Measurements from ENCODE around the gene PRPSAP1. TPM values are rescaled to one million over a fixed set of nuclear protein-coding genes. Genes with fewer than 3 reads are reported as not detected.

PRPSAP1 gene
- total RNA-seq, 1 experiment from 2014 or later: 99.6 TPM

DNA sequence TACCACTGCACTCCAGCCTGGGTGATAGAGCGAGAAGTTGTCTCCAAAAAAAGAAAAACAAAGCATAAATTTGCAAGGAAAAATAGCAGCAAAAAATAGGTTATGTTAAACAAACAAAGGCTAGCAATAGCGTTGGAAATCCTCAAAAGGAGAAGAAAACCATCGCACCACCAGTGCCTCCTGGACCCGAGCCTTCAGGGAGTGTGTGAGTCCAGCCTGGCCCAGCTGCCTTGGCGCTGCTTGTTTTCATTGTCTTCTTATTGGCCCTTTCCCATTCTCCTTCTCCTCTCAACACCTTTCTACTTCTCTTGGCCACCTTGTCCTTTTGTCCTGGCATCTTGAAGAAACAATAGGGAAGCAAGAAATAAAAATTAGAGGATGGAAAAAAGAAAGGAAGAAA lies 93.0 kb downstream of the PRPSAP1 start:
- in situ Hi-C loops (cut with HindIII; ENCODE audit: low pct_unique_long_range_greater_than_20kb, low sequenced_read_pairs): no loop called here
- ATAC-seq: no peak
- no peaks in the 10 kb centered on the region for H3K9me3 ChIP-seq (ENCODE audit: control insufficient read depth, insufficient read depth, low read depth, low read length)
- BruUV-seq (replicated peaks): no TSS peak
- DNase-seq (ENCODE audit: low read depth, low spot score): no peak
- no peak for TF ChIP-seq SIN3A (IDR thresholded peaks at IDR 0.05; ENCODE audit: borderline replicate concordance, insufficient read depth, low read depth, low read length)
- TF ChIP-seq, protein P1, sequence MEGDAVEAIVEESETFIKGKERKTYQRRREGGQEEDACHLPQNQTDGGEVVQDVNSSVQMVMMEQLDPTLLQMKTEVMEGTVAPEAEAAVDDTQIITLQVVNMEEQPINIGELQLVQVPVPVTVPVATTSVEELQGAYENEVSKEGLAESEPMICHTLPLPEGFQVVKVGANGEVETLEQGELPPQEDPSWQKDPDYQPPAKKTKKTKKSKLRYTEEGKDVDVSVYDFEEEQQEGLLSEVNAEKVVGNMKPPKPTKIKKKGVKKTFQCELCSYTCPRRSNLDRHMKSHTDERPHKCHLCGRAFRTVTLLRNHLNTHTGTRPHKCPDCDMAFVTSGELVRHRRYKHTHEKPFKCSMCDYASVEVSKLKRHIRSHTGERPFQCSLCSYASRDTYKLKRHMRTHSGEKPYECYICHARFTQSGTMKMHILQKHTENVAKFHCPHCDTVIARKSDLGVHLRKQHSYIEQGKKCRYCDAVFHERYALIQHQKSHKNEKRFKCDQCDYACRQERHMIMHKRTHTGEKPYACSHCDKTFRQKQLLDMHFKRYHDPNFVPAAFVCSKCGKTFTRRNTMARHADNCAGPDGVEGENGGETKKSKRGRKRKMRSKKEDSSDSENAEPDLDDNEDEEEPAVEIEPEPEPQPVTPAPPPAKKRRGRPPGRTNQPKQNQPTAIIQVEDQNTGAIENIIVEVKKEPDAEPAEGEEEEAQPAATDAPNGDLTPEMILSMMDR (IDR thresholded peaks at IDR 0.05): no peak
- no peak for TF ChIP-seq TCF7L2 (IDR thresholded peaks at IDR 0.05; ENCODE audit: low read depth, low read length)
- TF ChIP-seq, protein P2, sequence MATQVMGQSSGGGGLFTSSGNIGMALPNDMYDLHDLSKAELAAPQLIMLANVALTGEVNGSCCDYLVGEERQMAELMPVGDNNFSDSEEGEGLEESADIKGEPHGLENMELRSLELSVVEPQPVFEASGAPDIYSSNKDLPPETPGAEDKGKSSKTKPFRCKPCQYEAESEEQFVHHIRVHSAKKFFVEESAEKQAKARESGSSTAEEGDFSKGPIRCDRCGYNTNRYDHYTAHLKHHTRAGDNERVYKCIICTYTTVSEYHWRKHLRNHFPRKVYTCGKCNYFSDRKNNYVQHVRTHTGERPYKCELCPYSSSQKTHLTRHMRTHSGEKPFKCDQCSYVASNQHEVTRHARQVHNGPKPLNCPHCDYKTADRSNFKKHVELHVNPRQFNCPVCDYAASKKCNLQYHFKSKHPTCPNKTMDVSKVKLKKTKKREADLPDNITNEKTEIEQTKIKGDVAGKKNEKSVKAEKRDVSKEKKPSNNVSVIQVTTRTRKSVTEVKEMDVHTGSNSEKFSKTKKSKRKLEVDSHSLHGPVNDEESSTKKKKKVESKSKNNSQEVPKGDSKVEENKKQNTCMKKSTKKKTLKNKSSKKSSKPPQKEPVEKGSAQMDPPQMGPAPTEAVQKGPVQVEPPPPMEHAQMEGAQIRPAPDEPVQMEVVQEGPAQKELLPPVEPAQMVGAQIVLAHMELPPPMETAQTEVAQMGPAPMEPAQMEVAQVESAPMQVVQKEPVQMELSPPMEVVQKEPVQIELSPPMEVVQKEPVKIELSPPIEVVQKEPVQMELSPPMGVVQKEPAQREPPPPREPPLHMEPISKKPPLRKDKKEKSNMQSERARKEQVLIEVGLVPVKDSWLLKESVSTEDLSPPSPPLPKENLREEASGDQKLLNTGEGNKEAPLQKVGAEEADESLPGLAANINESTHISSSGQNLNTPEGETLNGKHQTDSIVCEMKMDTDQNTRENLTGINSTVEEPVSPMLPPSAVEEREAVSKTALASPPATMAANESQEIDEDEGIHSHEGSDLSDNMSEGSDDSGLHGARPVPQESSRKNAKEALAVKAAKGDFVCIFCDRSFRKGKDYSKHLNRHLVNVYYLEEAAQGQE (IDR thresholded peaks at IDR 0.05; ENCODE audit: insufficient read depth in 1 of 2, low read depth in 2 of 2, low read length in 1 of 2): no peak
- TF ChIP-seq POLR2AphosphoS5 (IDR thresholded peaks at IDR 0.05; ENCODE audit: low read depth, low read length): no peak
- no peak overlapping the region for H3K4me3 ChIP-seq (ENCODE audit: low read depth in 2 of 2, low read length in 2 of 2)
- no peak overlapping the region for H3K27ac ChIP-seq (ENCODE audit: low read length)
- no peaks in the 10 kb centered on the region for H3K27me3 ChIP-seq (ENCODE audit: control insufficient read depth, insufficient read depth, low read length)
- POLR2A ChIA-PET: no interaction called here
- CTCF ChIA-PET: no interaction called here
- H3K36me3 ChIP-seq (ENCODE audit: control insufficient read depth, insufficient read depth, low read length): no peaks in the 10 kb centered on the region; the same call in 1 of the 2 replicates
- H3K4me1 ChIP-seq (ENCODE audit: control insufficient read depth, insufficient read depth, low read length): peaks cover 19% of the 10 kb centered on the region
- intact Hi-C loops (cut with micrococcal nuclease; ENCODE audit: unreplicated experiment): no loop called here

DNA sequence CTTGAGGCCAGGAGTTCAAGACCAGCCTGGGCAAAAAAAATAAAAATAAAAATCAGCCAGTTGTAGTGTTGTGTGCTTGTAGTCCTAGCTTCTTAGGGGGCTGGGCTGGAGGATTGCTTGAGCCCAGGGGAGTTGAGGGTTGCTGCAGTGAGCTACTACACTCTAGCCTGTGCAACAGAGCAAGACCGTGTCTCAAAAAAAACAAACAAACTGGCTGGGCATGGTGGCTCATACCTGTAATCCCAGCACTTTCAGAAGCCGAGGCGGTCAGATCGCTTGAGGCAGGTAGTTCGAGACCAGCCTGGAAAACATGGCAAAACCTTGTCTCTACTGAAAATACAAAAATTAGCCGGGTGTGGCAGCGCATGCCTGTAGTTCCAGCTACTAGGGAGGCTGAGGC lies 93.5 kb downstream of the PRPSAP1 start:
- H3K36me3 ChIP-seq (ENCODE audit: control insufficient read depth, insufficient read depth, low read length): no peaks in the 10 kb centered on the region
- CTCF ChIA-PET: no interaction called here
- no peak for TF ChIP-seq POLR2AphosphoS5 (IDR thresholded peaks at IDR 0.05; ENCODE audit: low read depth, low read length)
- no peak for TF ChIP-seq TCF7L2 (IDR thresholded peaks at IDR 0.05; ENCODE audit: low read depth, low read length)
- TF ChIP-seq, protein P2 (IDR thresholded peaks at IDR 0.05; ENCODE audit: insufficient read depth in 1 of 2, low read depth in 2 of 2, low read length in 1 of 2): no peak
- TF ChIP-seq SIN3A (IDR thresholded peaks at IDR 0.05; ENCODE audit: borderline replicate concordance, insufficient read depth, low read depth, low read length): no peak
- TF ChIP-seq, protein P1 (IDR thresholded peaks at IDR 0.05): no peak
- H3K4me1 ChIP-seq (ENCODE audit: control insufficient read depth, insufficient read depth, low read length): peaks cover 19% of the 10 kb centered on the region
- DNase-seq (ENCODE audit: low read depth, low spot score) (no peak), ATAC-seq (no peak)
- BruUV-seq (replicated peaks): no TSS peak
- H3K9me3 ChIP-seq (ENCODE audit: control insufficient read depth, insufficient read depth, low read depth, low read length): no peaks in the 10 kb centered on the region
- intact Hi-C loops (cut with micrococcal nuclease; ENCODE audit: unreplicated experiment): no loop called here
- no peak overlapping the region for H3K4me3 ChIP-seq (ENCODE audit: low read depth in 2 of 2, low read length in 2 of 2)
- H3K27ac ChIP-seq (ENCODE audit: low read length): no peak overlapping the region
- POLR2A ChIA-PET: interaction anchor here (0.6 kb wide), 1 partner anchor 13 kb away, joined by 4 read pairs; no protein-coding TSS in a partner anchor
- H3K27me3 ChIP-seq (ENCODE audit: control insufficient read depth, insufficient read depth, low read length): no peaks in the 10 kb centered on the region
- in situ Hi-C loops (cut with HindIII; ENCODE audit: low pct_unique_long_range_greater_than_20kb, low sequenced_read_pairs): no loop called here

Other genes starting within 250 kb of the PRPSAP1 start
- 0.28 TPM for gene FOXJ1, start 212.7 kb downstream of the PRPSAP1 start, total RNA-seq (2021; ENCODE audit: unreplicated experiment)
- 4.0 TPM for gene RNF157, start 113.4 kb downstream of the PRPSAP1 start, total RNA-seq (2021; ENCODE audit: unreplicated experiment)
- gene UBALD2, start 88.6 kb downstream of the PRPSAP1 start, total RNA-seq (2021; ENCODE audit: unreplicated experiment): 30.0 TPM
- 0.92 TPM for gene QRICH2, start 45.6 kb downstream of the PRPSAP1 start, total RNA-seq (2021; ENCODE audit: unreplicated experiment)
- gene SPHK1, start 30.7 kb upstream of the PRPSAP1 start, total RNA-seq (2021; ENCODE audit: unreplicated experiment): 18.2 TPM
- 47.5 TPM for gene UBE2O, start 99.2 kb upstream of the PRPSAP1 start, total RNA-seq (2021; ENCODE audit: unreplicated experiment)
- gene AANAT, start 113.7 kb upstream of the PRPSAP1 start, total RNA-seq (2021; ENCODE audit: unreplicated experiment): not detected
- gene RHBDF2, start 147.5 kb upstream of the PRPSAP1 start, total RNA-seq (2021; ENCODE audit: unreplicated experiment): 67.8 TPM
- gene CYGB, start 183.8 kb upstream of the PRPSAP1 start, total RNA-seq (2021; ENCODE audit: unreplicated experiment): 6.0 TPM
- 0.54 TPM for gene PRCD, start 186.1 kb upstream of the PRPSAP1 start, total RNA-seq (2021; ENCODE audit: unreplicated experiment)
- 23.0 TPM for gene ST6GALNAC2, start 231.9 kb upstream of the PRPSAP1 start, total RNA-seq (2021; ENCODE audit: unreplicated experiment)